ENCODE data around the gene TACC3.

TACC3 gene

GRCh38 chr4:1718095-1718850, 3.0 kb upstream of the TACC3 start:
- POLR2A ChIA-PET = interaction anchor here (3.3 kb wide), 1 partner anchor 25 kb away, joined by 31 read pairs; no protein-coding TSS in a partner anchor
- no peak for DNase-seq (ENCODE audit: extremely low spot score)
- no peak for TF ChIP-seq ARNT (IDR thresholded peaks at IDR 0.05)
- no peak for TF ChIP-seq FOXA1 (IDR thresholded peaks at IDR 0.05)
- no peak for TF ChIP-seq FOXK2 (IDR thresholded peaks at IDR 0.05)
- TF ChIP-seq ELF4 (IDR thresholded peaks at IDR 0.05) = no peak
- TF ChIP-seq FOXM1 (IDR thresholded peaks at IDR 0.05; ENCODE audit: borderline replicate concordance) = no peak
- TF ChIP-seq LEF1 (IDR thresholded peaks at IDR 0.05; ENCODE audit: borderline replicate concordance) = no peak
- TF ChIP-seq PKNOX1 (IDR thresholded peaks at IDR 0.05) = no peak
- no peak for TF ChIP-seq BHLHE40 (IDR thresholded peaks at IDR 0.05; ENCODE audit: borderline replicate concordance)
- TF ChIP-seq HDGF (IDR thresholded peaks at IDR 0.05; ENCODE audit: borderline replicate concordance) = no peak
- no peak for TF ChIP-seq SUZ12 (IDR thresholded peaks at IDR 0.05)
- TF ChIP-seq CTBP1 (IDR thresholded peaks at IDR 0.05; ENCODE audit: borderline replicate concordance) = no peak
- TF ChIP-seq SP1 (IDR thresholded peaks at IDR 0.05) = no peak
- no peak for TF ChIP-seq TARDBP (IDR thresholded peaks at IDR 0.05)
- no peak for TF ChIP-seq NFRKB (IDR thresholded peaks at IDR 0.05)
- TF ChIP-seq L3MBTL2 (conservative IDR thresholded peaks at IDR 0.05) = no peak
- no peak for TF ChIP-seq ZNF384 (IDR thresholded peaks at IDR 0.05)
- CTCF ChIA-PET = interaction anchor here (0.5 to 2.2 kb wide), 3 partner anchors 9 to 34 kb away, joined by 3 to 6 read pairs (median 3); partner anchors contain the start of gene FAM53A

- DNase-seq (ENCODE audit: extremely low spot score) = no peak
- TF ChIP-seq L3MBTL2 (conservative IDR thresholded peaks at IDR 0.05) (peak; percentile 59), FOXA1 (IDR thresholded peaks at IDR 0.05) (no peak), ELF4 (IDR thresholded peaks at IDR 0.05) (no peak), CTBP1 (IDR thresholded peaks at IDR 0.05; ENCODE audit: borderline replicate concordance) (no peak), PKNOX1 (IDR thresholded peaks at IDR 0.05) (no peak), TARDBP (IDR thresholded peaks at IDR 0.05) (no peak)
- ChIA-PET POLR2A (interaction anchor here (0.7 to 4.1 kb wide), 19 partner anchors 10 to 289 kb away, joined by 3 to 80 read pairs (median 4); partner anchors contain the start of genes FAM53A and SLBP), CTCF (interaction anchor here (0.6 to 2.6 kb wide), 4 partner anchors 11 to 77 kb away, joined by 4 to 18 read pairs (median 5); no protein-coding TSS in a partner anchor)
These were observed 948 bp upstream of the TACC3 start for GRCh38 chr4:1720163-1720983.

- TF ChIP-seq SUZ12 (IDR thresholded peaks at IDR 0.05) (no peak), ARNT (IDR thresholded peaks at IDR 0.05) (no peak), L3MBTL2 (conservative IDR thresholded peaks at IDR 0.05) (no peak), FOXM1 (IDR thresholded peaks at IDR 0.05; ENCODE audit: borderline replicate concordance) (no peak)
- ChIA-PET POLR2A (interaction anchor here (0.8 to 4.1 kb wide), 12 partner anchors 12 to 79 kb away, joined by 3 to 80 read pairs (median 4); partner anchors contain the start of gene SLBP), CTCF (interaction anchor here (1.5 to 11.9 kb wide), 3 partner anchors 26 to 29 kb away, joined by 5 to 110 read pairs (median 18); no protein-coding TSS in a partner anchor)
- DNase-seq (ENCODE audit: extremely low spot score) = no peak
These were observed 587 bp downstream of the TACC3 start for GRCh38 chr4:1721666-1722550.

GRCh38 chr4:1722551-1723118, 1.3 kb downstream of the TACC3 start:
- TF ChIP-seq FOXM1 (IDR thresholded peaks at IDR 0.05; ENCODE audit: borderline replicate concordance) (no peak), NFRKB (IDR thresholded peaks at IDR 0.05) (no peak), TARDBP (IDR thresholded peaks at IDR 0.05) (no peak), FOXA1 (IDR thresholded peaks at IDR 0.05) (no peak), LEF1 (IDR thresholded peaks at IDR 0.05; ENCODE audit: borderline replicate concordance) (no peak), CTBP1 (IDR thresholded peaks at IDR 0.05; ENCODE audit: borderline replicate concordance) (no peak), FOXK2 (IDR thresholded peaks at IDR 0.05) (no peak), BHLHE40 (IDR thresholded peaks at IDR 0.05; ENCODE audit: borderline replicate concordance) (no peak), SP1 (IDR thresholded peaks at IDR 0.05) (no peak), PKNOX1 (IDR thresholded peaks at IDR 0.05) (no peak), L3MBTL2 (conservative IDR thresholded peaks at IDR 0.05) (no peak), SUZ12 (IDR thresholded peaks at IDR 0.05) (no peak), HDGF (IDR thresholded peaks at IDR 0.05; ENCODE audit: borderline replicate concordance) (no peak), ARNT (IDR thresholded peaks at IDR 0.05) (no peak)
- CTCF ChIA-PET = interaction anchor here (0.5 to 11.9 kb wide), 2 partner anchors 30 to 1672 kb away, joined by 8 to 110 read pairs; no protein-coding TSS in a partner anchor
- POLR2A ChIA-PET = interaction anchor here (2.1 to 4.1 kb wide), 3 partner anchors 13 to 23 kb away, joined by 5 to 80 read pairs (median 20); partner anchors contain the start of gene SLBP
- no peak for DNase-seq (ENCODE audit: extremely low spot score)

Data from HEK293T (cell line).